ENCODE results near the gene TGFBR3. TPM values are rescaled to one million over a fixed set of nuclear protein-coding genes. Genes with fewer than 3 reads are reported as not detected.

TGFBR3 gene
- total RNA-seq, 1 experiment from 2014 or later: 14.5 TPM

DNA sequence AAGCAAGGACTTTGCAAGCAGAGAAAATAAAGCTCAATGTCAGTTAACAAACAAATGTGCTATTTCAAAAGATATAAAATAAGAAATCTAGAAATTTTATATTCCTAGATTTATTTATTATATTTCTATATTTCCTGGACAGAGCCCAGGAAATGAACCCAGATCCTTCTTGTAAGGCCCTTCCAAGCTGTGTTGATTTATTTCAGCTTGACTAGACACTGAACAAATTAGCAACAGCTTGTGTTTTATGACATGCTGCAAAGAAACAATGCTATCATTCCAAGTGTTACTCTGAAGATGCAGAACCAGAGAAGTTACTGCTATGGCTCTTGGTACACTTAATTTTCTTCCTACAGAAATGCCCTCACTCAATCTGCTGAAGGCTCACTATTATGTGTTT lies 6.2 kb downstream of the TGFBR3 start:
- in situ Hi-C loops (cut with HindIII; ENCODE audit: low pct_unique_long_range_greater_than_20kb, low sequenced_read_pairs): no loop called here
- BruUV-seq (replicated peaks): no TSS peak

DNA sequence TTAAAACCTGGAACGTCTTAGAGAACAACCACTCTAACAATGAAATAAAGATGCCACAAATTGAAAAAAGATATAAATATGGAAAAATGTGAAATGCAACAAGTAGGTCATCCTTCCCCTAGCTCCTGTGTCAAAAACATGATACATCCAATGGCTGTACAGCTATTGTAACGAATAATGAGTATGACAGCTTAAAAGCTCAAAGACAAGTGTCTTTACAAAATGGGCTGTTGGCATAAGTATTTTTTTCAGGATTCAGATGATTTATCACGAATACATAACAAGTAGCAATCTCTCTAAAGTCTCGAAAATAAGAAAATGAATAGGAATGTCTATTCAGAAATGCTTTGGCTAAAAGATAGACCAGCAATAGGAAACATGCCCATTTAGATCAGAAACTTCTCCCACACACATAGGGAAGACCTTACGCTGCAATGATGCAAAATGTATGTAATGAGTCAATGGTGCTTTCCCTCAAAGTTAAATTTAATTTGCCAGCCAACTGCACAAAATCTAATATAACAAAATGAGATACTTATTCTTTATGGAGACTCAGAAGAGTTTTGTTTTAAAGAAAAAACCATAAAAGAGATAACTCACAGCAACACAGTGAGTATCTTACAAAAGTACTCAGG lies 8.3 kb downstream of the TGFBR3 start:
- intact Hi-C loops (cut with micrococcal nuclease; ENCODE audit: unreplicated experiment) (no loop called here), in situ Hi-C loops (cut with HindIII; ENCODE audit: low pct_unique_long_range_greater_than_20kb, low sequenced_read_pairs) (no loop called here)
- Histone ChIP-seq H3K27ac (ENCODE audit: low read length) (peak overlapping the region; percentile 69; the same call in 1 of the 2 replicates), H3K4me3 (ENCODE audit: low read depth in 2 of 2, low read length in 2 of 2) (no peak overlapping the region), H3K9me3 (ENCODE audit: control insufficient read depth, insufficient read depth, low read depth, low read length) (no peaks in the 10 kb centered on the region), H3K4me1 (ENCODE audit: control insufficient read depth, insufficient read depth, low read length) (peaks cover 45% of the 10 kb centered on the region), H3K36me3 (ENCODE audit: control insufficient read depth, insufficient read depth, low read length) (no peaks in the 10 kb centered on the region), H3K27me3 (ENCODE audit: control insufficient read depth, insufficient read depth, low read length) (no peaks in the 10 kb centered on the region)
- POLR2A ChIA-PET: interaction anchor here (0.6 kb wide), 1 partner anchor 64 kb away, joined by 4 read pairs; no protein-coding TSS in a partner anchor
- BruUV-seq (replicated peaks): no TSS peak
- no peak for DNase-seq (ENCODE audit: low read depth, low spot score)
- TF ChIP-seq SIN3A (IDR thresholded peaks at IDR 0.05; ENCODE audit: borderline replicate concordance, insufficient read depth, low read depth, low read length) (no peak), TCF7L2 (IDR thresholded peaks at IDR 0.05; ENCODE audit: low read depth, low read length) (no peak), POLR2AphosphoS5 (IDR thresholded peaks at IDR 0.05; ENCODE audit: low read depth, low read length) (no peak)
- TF ChIP-seq, protein P1, sequence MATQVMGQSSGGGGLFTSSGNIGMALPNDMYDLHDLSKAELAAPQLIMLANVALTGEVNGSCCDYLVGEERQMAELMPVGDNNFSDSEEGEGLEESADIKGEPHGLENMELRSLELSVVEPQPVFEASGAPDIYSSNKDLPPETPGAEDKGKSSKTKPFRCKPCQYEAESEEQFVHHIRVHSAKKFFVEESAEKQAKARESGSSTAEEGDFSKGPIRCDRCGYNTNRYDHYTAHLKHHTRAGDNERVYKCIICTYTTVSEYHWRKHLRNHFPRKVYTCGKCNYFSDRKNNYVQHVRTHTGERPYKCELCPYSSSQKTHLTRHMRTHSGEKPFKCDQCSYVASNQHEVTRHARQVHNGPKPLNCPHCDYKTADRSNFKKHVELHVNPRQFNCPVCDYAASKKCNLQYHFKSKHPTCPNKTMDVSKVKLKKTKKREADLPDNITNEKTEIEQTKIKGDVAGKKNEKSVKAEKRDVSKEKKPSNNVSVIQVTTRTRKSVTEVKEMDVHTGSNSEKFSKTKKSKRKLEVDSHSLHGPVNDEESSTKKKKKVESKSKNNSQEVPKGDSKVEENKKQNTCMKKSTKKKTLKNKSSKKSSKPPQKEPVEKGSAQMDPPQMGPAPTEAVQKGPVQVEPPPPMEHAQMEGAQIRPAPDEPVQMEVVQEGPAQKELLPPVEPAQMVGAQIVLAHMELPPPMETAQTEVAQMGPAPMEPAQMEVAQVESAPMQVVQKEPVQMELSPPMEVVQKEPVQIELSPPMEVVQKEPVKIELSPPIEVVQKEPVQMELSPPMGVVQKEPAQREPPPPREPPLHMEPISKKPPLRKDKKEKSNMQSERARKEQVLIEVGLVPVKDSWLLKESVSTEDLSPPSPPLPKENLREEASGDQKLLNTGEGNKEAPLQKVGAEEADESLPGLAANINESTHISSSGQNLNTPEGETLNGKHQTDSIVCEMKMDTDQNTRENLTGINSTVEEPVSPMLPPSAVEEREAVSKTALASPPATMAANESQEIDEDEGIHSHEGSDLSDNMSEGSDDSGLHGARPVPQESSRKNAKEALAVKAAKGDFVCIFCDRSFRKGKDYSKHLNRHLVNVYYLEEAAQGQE (IDR thresholded peaks at IDR 0.05; ENCODE audit: insufficient read depth in 1 of 2, low read depth in 2 of 2, low read length in 1 of 2): no peak
- TF ChIP-seq, protein P2, sequence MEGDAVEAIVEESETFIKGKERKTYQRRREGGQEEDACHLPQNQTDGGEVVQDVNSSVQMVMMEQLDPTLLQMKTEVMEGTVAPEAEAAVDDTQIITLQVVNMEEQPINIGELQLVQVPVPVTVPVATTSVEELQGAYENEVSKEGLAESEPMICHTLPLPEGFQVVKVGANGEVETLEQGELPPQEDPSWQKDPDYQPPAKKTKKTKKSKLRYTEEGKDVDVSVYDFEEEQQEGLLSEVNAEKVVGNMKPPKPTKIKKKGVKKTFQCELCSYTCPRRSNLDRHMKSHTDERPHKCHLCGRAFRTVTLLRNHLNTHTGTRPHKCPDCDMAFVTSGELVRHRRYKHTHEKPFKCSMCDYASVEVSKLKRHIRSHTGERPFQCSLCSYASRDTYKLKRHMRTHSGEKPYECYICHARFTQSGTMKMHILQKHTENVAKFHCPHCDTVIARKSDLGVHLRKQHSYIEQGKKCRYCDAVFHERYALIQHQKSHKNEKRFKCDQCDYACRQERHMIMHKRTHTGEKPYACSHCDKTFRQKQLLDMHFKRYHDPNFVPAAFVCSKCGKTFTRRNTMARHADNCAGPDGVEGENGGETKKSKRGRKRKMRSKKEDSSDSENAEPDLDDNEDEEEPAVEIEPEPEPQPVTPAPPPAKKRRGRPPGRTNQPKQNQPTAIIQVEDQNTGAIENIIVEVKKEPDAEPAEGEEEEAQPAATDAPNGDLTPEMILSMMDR (IDR thresholded peaks at IDR 0.05): no peak
- no peak for ATAC-seq
- CTCF ChIA-PET: no interaction called here

More for the DNA sequence above, 6.2 kb downstream of the TGFBR3 start:
- DNase-seq (ENCODE audit: low read depth, low spot score): no peak
- Histone ChIP-seq H3K4me1 (ENCODE audit: control insufficient read depth, insufficient read depth, low read length) (peaks cover 56% of the 10 kb centered on the region), H3K27ac (ENCODE audit: low read length) (no peak overlapping the region), H3K36me3 (ENCODE audit: control insufficient read depth, insufficient read depth, low read length) (no peaks in the 10 kb centered on the region), H3K27me3 (ENCODE audit: control insufficient read depth, insufficient read depth, low read length) (no peaks in the 10 kb centered on the region), H3K4me3 (ENCODE audit: low read depth in 2 of 2, low read length in 2 of 2) (no peak overlapping the region), H3K9me3 (ENCODE audit: control insufficient read depth, insufficient read depth, low read depth, low read length) (no peaks in the 10 kb centered on the region)
- ATAC-seq: no peak
- intact Hi-C loops (cut with micrococcal nuclease; ENCODE audit: unreplicated experiment): no loop called here
- CTCF ChIA-PET: no interaction called here
- POLR2A ChIA-PET: no interaction called here
- TF ChIP-seq, protein P1 (IDR thresholded peaks at IDR 0.05; ENCODE audit: insufficient read depth in 1 of 2, low read depth in 2 of 2, low read length in 1 of 2): no peak
- TF ChIP-seq SIN3A (IDR thresholded peaks at IDR 0.05; ENCODE audit: borderline replicate concordance, insufficient read depth, low read depth, low read length): no peak
- TF ChIP-seq TCF7L2 (IDR thresholded peaks at IDR 0.05; ENCODE audit: low read depth, low read length): no peak
- TF ChIP-seq, protein P2 (IDR thresholded peaks at IDR 0.05): no peak
- no peak for TF ChIP-seq POLR2AphosphoS5 (IDR thresholded peaks at IDR 0.05; ENCODE audit: low read depth, low read length)

All from Panc1 (cell line).